A673 (cell line): Measurements from ENCODE around the gene GRAP2.

Source experiments
- CTCF ChIP-seq: fragments of 300-800, 200-600 bp; sonication (generic); conservative IDR thresholded peaks from 2 replicates; pipeline ENCODE4 v1.5.1; 2017; ENCODE audit warnings: low read depth, mild to moderate bottlenecking, antibody characterized with exemption, low read length, moderate library complexity, mixed read lengths
- EZH2 ChIP-seq: fragments of 200-600 bp; sonication (generic); IDR thresholded peaks from 2 replicates; pipeline ENCODE4 v1.6.1; 2017; ENCODE audit warnings: borderline replicate concordance, low read depth, mild to moderate bottlenecking, mixed read lengths, antibody characterized with exemption, low read length; ENCODE audit not compliant: poor library complexity, severe bottlenecking

- TF ChIP-seq CTCF (no peak), EZH2 (no peak)
Observed at GRCh38 chr22:39935612-39936011, 34.7 kb downstream of the GRAP2 start.
